ENCODE data around the gene MBD3L4.
"Not testable (repeated sequence)": the region's sequence is repeated elsewhere in the genome, so short reads cannot be mapped to it uniquely, and the experiment has no call there.

The MBD3L4 gene

GRCh38 chr19:7049021-7049420 is 9.0 kb upstream of the MBD3L4 start, which contains the start of gene MBD3L2:
Gene MBD3L2, plus strand, starts transcription at chr19:7049321. Its CDS starts 53 bp downstream, at chr19:7049374.
- not testable (repeated sequence) for DNase-seq (ENCODE audit: low read depth in 2 of 2)

GRCh38 chr19:7041563-7041962 is 1.6 kb upstream of the MBD3L4 start:
- not testable (repeated sequence) for DNase-seq (ENCODE audit: low read depth in 2 of 2)

GRCh38 chr19:7030278-7030677 is 9.7 kb downstream of the MBD3L4 start, which contains the start of gene MBD3L5:
Gene MBD3L5, plus strand, starts transcription at chr19:7030578. Its CDS starts 34 bp downstream, at chr19:7030612.
- DNase-seq (ENCODE audit: low read depth in 2 of 2), result not testable (repeated sequence)

- not testable (repeated sequence) for DNase-seq (ENCODE audit: low read depth in 2 of 2)
These were observed 11.2 kb downstream of the MBD3L4 start for GRCh38 chr19:7028790-7029189.

- DNase-seq (ENCODE audit: low read depth in 2 of 2), result not testable (repeated sequence)
These were observed 18.6 kb downstream of the MBD3L4 start, which contains the start of gene MBD3L2B for GRCh38 chr19:7021331-7021730. Gene MBD3L2B, minus strand, starts transcription at chr19:7021431. Its CDS starts 34 bp downstream, at chr19:7021397.

- no peak for DNase-seq (ENCODE audit: low read depth in 2 of 2)
These were observed 21.2 kb downstream of the MBD3L4 start for GRCh38 chr19:7018828-7019227.

- no peak for DNase-seq (ENCODE audit: low read depth in 2 of 2)
These were observed 26.3 kb downstream of the MBD3L4 start for GRCh38 chr19:7013678-7014077.

GRCh38 chr19:7010722-7011593 is 29.0 kb downstream of the MBD3L4 start:
- no peak for DNase-seq (ENCODE audit: low read depth in 2 of 2)

GRCh38 chr19:7007859-7008258 is 32.1 kb downstream of the MBD3L4 start:
- no peak for DNase-seq (ENCODE audit: low read depth in 2 of 2)

- no peak for DNase-seq (ENCODE audit: low read depth in 2 of 2)
These were observed 33.8 kb downstream of the MBD3L4 start for GRCh38 chr19:7006135-7006704.

GRCh38 chr19:7004313-7004931 is 35.6 kb downstream of the MBD3L4 start:
- DNase-seq (ENCODE audit: low read depth in 2 of 2), result no peak

- no peak for DNase-seq (ENCODE audit: low read depth in 2 of 2)
These were observed 39.2 kb downstream of the MBD3L4 start for GRCh38 chr19:7000816-7001215.

- no peak for DNase-seq (ENCODE audit: low read depth in 2 of 2)
These were observed 39.6 kb downstream of the MBD3L4 start for GRCh38 chr19:7000333-7000732.

GRCh38 chr19:6999933-7000332 is 40.0 kb downstream of the MBD3L4 start:
- DNase-seq (ENCODE audit: low read depth in 2 of 2), result no peak

- DNase-seq (ENCODE audit: low read depth in 2 of 2), result no peak
These were observed 42.1 kb downstream of the MBD3L4 start for GRCh38 chr19:6997679-6998445.

GRCh38 chr19:6996810-6997209 is 43.2 kb downstream of the MBD3L4 start:
- DNase-seq (ENCODE audit: low read depth in 2 of 2), result no peak

- no peak for DNase-seq (ENCODE audit: low read depth in 2 of 2)
These were observed 44.9 kb downstream of the MBD3L4 start for GRCh38 chr19:6995054-6995453.

GRCh38 chr19:6988257-6988656 is 51.7 kb downstream of the MBD3L4 start:
- no peak for DNase-seq (ENCODE audit: low read depth in 2 of 2)

GRCh38 chr19:6987850-6988249 is 52.1 kb downstream of the MBD3L4 start:
- no peak for DNase-seq (ENCODE audit: low read depth in 2 of 2)
